H9 (cell line): ENCODE results near the gene L1CAM. TPM values are rescaled to one million over a fixed set of nuclear protein-coding genes. Genes with fewer than 3 reads are reported as not detected.

Experiments
- DNase-seq: peaks from one replicate; pipeline ENCODE4 v3.0.0-alpha.2; 2017
- H2AFZ ChIP-seq: one replicate; pipeline ENCODE4 v1.6.1; 2013; ENCODE audit warnings: mild to moderate bottlenecking, low read length, control low read depth, moderate library complexity
- H2AK5ac ChIP-seq: 2 replicates; pipeline ENCODE4 v1.6.1; 2013; ENCODE audit warnings: low read length, control low read depth, mixed read lengths; ENCODE audit not compliant: insufficient read length
- H2BK120ac ChIP-seq: one replicate; pipeline ENCODE4 v1.6.1; 2013; ENCODE audit warnings: low read depth, mild to moderate bottlenecking, low read length, control low read depth, inconsistent platforms; ENCODE audit not compliant: poor library complexity, severe bottlenecking
- H2BK12ac ChIP-seq: 2 replicates; pipeline ENCODE4 v1.6.1; 2013; ENCODE audit warnings: low read length, control low read depth, mixed read lengths, low read depth; ENCODE audit not compliant: insufficient read length
- H2BK15ac ChIP-seq: 2 replicates; pipeline ENCODE4 v1.6.1; 2013; ENCODE audit warnings: low read depth, low read length, control low read depth
- H2BK20ac ChIP-seq: one replicate; pipeline ENCODE4 v1.6.1; 2013; ENCODE audit warnings: low read depth, mild to moderate bottlenecking, low read length, control low read depth, inconsistent platforms; ENCODE audit not compliant: poor library complexity, severe bottlenecking
- H2BK5ac ChIP-seq: 2 replicates; pipeline ENCODE4 v1.6.1; 2013; ENCODE audit warnings: low read length, control low read depth, mixed read lengths; ENCODE audit not compliant: insufficient read length
- H3K14ac ChIP-seq: 2 replicates; pipeline ENCODE4 v1.6.1; 2013; ENCODE audit warnings: low read length, control low read depth; ENCODE audit not compliant: insufficient read depth
- H3K18ac ChIP-seq: 2 replicates; pipeline ENCODE4 v1.6.1; 2013; ENCODE audit warnings: low read depth, mild to moderate bottlenecking, mixed read lengths, low read length, control low read depth; ENCODE audit not compliant: insufficient read length
- H3K23ac ChIP-seq: 2 replicates; pipeline ENCODE4 v1.6.1; 2013; ENCODE audit warnings: low read length, control low read depth, mixed read lengths, low read depth; ENCODE audit not compliant: insufficient read length
- H3K23me2 ChIP-seq: 2 replicates; pipeline ENCODE4 v1.6.1; 2013; ENCODE audit warnings: low read depth, mild to moderate bottlenecking, mixed read lengths, low read length, control low read depth; ENCODE audit not compliant: insufficient read length, poor library complexity, severe bottlenecking
- H3K27ac ChIP-seq: 2 replicates; pipeline ENCODE4 v1.5.1; 2013; ENCODE audit warnings: low read length, control low read depth, mixed read lengths, low read depth; ENCODE audit not compliant: insufficient read length
- H3K27me3 ChIP-seq: 2 replicates; pipeline ENCODE4 v1.6.1; 2013; ENCODE audit warnings: low read length, control low read depth, inconsistent platforms; ENCODE audit not compliant: insufficient read depth
- H3K4ac ChIP-seq: 2 replicates; pipeline ENCODE4 v1.6.1; 2013; ENCODE audit warnings: low read depth, mild to moderate bottlenecking, control low read depth, inconsistent platforms, low read length, moderate library complexity
- H3K4me1 ChIP-seq: 2 replicates; pipeline ENCODE4 v1.6.1; 2013; ENCODE audit warnings: low read length, control low read depth, inconsistent platforms; ENCODE audit not compliant: insufficient read depth
- H3K4me2 ChIP-seq: 2 replicates; pipeline ENCODE4 v1.6.1; 2013; ENCODE audit warnings: low read length, control low read depth, mixed read lengths; ENCODE audit not compliant: insufficient read length, insufficient read depth
- H3K56ac ChIP-seq: 2 replicates; pipeline ENCODE4 v1.6.1; 2013; ENCODE audit warnings: low read depth, mild to moderate bottlenecking, mixed read lengths, low read length, control low read depth; ENCODE audit not compliant: insufficient read length
- H3K79me1 ChIP-seq: 2 replicates; pipeline ENCODE4 v1.6.1; 2013; ENCODE audit warnings: low read depth, mild to moderate bottlenecking, moderate library complexity, low read length, control low read depth, inconsistent platforms; ENCODE audit not compliant: insufficient read depth, poor library complexity, severe bottlenecking
- H3K79me2 ChIP-seq: 2 replicates; pipeline ENCODE4 v1.6.1; 2013; ENCODE audit warnings: low read length, control low read depth, inconsistent platforms; ENCODE audit not compliant: insufficient read depth
- H3K9ac ChIP-seq: 2 replicates; pipeline ENCODE4 v1.6.1; 2013; ENCODE audit warnings: low read length, control low read depth, mixed read lengths; ENCODE audit not compliant: insufficient read length; ENCODE audit errors: extremely low read depth
- H3K9me3 ChIP-seq: one replicate; pipeline ENCODE4 v1.6.1; 2013; ENCODE audit warnings: low read depth, low read length, inconsistent platforms; ENCODE audit not compliant: control insufficient read depth
- H3T11ph ChIP-seq: one replicate; pipeline ENCODE4 v1.6.1; 2013; ENCODE audit warnings: mild to moderate bottlenecking, low read length, control low read depth, inconsistent platforms
- H4K20me1 ChIP-seq: one replicate; pipeline ENCODE4 v1.6.1; 2013; ENCODE audit not compliant: control insufficient read depth, insufficient read length, insufficient read depth
- H4K5ac ChIP-seq: 2 replicates; pipeline ENCODE4 v1.6.1; 2013; ENCODE audit warnings: low read depth, mild to moderate bottlenecking, mixed read lengths, low read length, control low read depth; ENCODE audit not compliant: insufficient read length
- H4K8ac ChIP-seq: replicated peaks from 2 replicates; pipeline ENCODE4 v1.6.1; 2013; ENCODE audit warnings: low read length, control low read depth, mixed read lengths, low read depth; ENCODE audit not compliant: insufficient read length
- H4K91ac ChIP-seq: 2 replicates; pipeline ENCODE4 v1.6.1; 2013; ENCODE audit warnings: low read depth, mild to moderate bottlenecking, moderate library complexity, mixed read lengths, low read length, control low read depth; ENCODE audit not compliant: insufficient read length
- H3K27ac Mint-ChIP-seq, 3 experiments: 2 replicates in 2 of 3; 3 replicates in 1 of 3; pipeline ENCODE4 v1.8.0; 2020 to 2021; ENCODE audit warnings: mixed read lengths in 3 of 3, mild to moderate bottlenecking in 1 of 3, moderate library complexity in 1 of 3
- H3K27me3 Mint-ChIP-seq: 2 replicates; pipeline ENCODE4 v1.8.0; 2021; ENCODE audit warnings: low read depth, mild to moderate bottlenecking, moderate library complexity, mixed read lengths
- H3K36me3 Mint-ChIP-seq, 3 experiments: 2 replicates in 2 of 3; 3 replicates in 1 of 3; pipeline ENCODE4 v1.8.0; 2020 to 2021; ENCODE audit warnings: low read depth in 3 of 3, mixed read lengths in 3 of 3; ENCODE audit not compliant: insufficient read depth in 1 of 3
- H3K4me1 Mint-ChIP-seq, 2 experiments: 2 replicates each; pipeline ENCODE4 v1.8.0; 2020; ENCODE audit warnings: mixed read lengths in 2 of 2
- H3K4me3 Mint-ChIP-seq, 2 experiments: 2 replicates in 1 of 2; 3 replicates in 1 of 2; pipeline ENCODE4 v1.8.0; 2020 to 2021; ENCODE audit warnings: mild to moderate bottlenecking in 2 of 2, mixed read lengths in 2 of 2, moderate library complexity in 1 of 2
- H3K9me3 Mint-ChIP-seq, 2 experiments: 2 replicates in 1 of 2; 3 replicates in 1 of 2; pipeline ENCODE4 v1.8.0; 2020; ENCODE audit warnings: mild to moderate bottlenecking in 2 of 2, mixed read lengths in 2 of 2, moderate library complexity in 1 of 2
- WGBS: extraction: QIAGEN DNeasy Blood & Tissue Kit; methylation state at CpG from one replicate; pipeline ENCODE4 v1.1.7; 2013; ENCODE audit warnings: missing lambda C conversion rate, low lambda C conversion rate, mixed read lengths; ENCODE audit not compliant: insufficient read length; ENCODE audit errors: extremely low coverage; 5-methylcytosine and 5-hydroxymethylcytosine counted together
- total RNA-seq: library from RNA; stranded (reverse); gene quantifications from 2 replicates; pipeline ENCODE4 v1.2.1, GENCODE V29; 2021
- TF ChIP-seq, protein P1 (sequence below): fragments of 200-600 bp; sonication (generic); conservative IDR thresholded peaks from 3 replicates; pipeline ENCODE4 v1.8.0; 2021; ENCODE audit warnings: antibody characterized with exemption, mild to moderate bottlenecking

The L1CAM gene
- total RNA-seq, 1 experiment from 2014 or later: 22.7 TPM

DNA sequence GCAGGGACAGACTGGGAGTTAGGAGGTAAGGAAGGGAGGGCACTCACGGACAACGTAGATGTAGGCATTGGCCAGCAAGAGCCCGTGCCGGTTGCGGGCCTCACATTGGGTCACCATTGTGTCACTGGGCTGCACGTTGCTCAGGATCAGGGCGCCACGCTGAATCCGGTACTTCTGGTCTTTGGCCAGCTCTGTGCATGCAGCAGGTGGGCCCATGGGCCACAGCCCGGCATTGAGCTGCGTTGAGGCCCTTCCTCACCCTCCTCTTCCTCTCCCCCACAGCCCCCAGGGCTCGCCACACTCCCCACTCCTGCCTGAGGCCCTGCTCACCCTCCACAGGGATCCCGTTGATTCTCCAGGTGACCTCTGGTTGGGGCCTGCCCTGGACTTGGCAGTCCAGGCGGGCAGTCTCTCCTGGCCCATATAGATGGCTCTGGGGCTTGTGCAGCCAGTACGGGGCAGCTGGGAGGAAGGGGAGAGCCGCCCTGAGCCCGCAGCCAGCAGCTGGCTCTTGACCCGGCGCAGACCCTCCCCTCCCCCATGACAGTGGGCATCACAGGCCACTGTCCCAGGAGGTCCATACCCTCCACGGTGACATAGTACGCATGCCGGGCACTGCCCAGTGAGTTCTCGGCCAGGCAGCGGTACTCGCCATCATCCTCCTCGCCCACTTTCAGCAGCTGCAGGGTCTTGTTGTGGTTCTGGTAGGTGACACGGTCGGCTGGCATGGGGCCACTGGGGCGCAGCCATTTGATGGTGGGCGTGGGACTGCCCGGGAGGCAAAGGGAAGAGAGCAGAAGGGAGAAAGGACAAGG, 16.3 kb downstream of the L1CAM start:
- no peak overlapping the region for H3K9ac ChIP-seq
- no peak overlapping the region for H4K5ac ChIP-seq
- peaks cover 13 to 40% (median 21%) of the 10 kb centered on the region in 3 experiments for H3K36me3 Mint-ChIP-seq
- no peak overlapping the region; a peak in 2 of 7 replicates for H3K27ac Mint-ChIP-seq
- H3K4me2 ChIP-seq: no peak overlapping the region
- H3K4me1 ChIP-seq: no peaks in the 10 kb centered on the region
- H3K27me3 Mint-ChIP-seq: no peaks in the 10 kb centered on the region; the same call in none of the 2 replicates
- peaks cover 0 to 21% of the 10 kb centered on the region in 2 experiments; a peak in 2 of 4 replicates for H3K4me1 Mint-ChIP-seq
- H2BK5ac ChIP-seq: no peak overlapping the region
- no peak overlapping the region for H2BK120ac ChIP-seq
- H3K9me3 ChIP-seq: peaks cover 12% of the 10 kb centered on the region
- H3K79me1 ChIP-seq: no peaks in the 10 kb centered on the region
- no peak overlapping the region for H3K4me3 Mint-ChIP-seq
- H2BK15ac ChIP-seq: no peak overlapping the region
- no peak overlapping the region for H2BK12ac ChIP-seq
- no peak overlapping the region for H3T11ph ChIP-seq
- H3K4ac ChIP-seq: no peak overlapping the region
- H3K23me2 ChIP-seq: no peaks in the 10 kb centered on the region
- WGBS: no CpG with 5 or more reads among the region's 31 CpGs
- H2AK5ac ChIP-seq: no peak overlapping the region
- H4K91ac ChIP-seq: no peak overlapping the region
- H3K79me2 ChIP-seq: no peaks in the 10 kb centered on the region
- H3K9me3 Mint-ChIP-seq: peaks cover 65 to 89% of the 10 kb centered on the region in 2 experiments
- no peak overlapping the region for H3K14ac ChIP-seq
- no peak for DNase-seq
- H2AFZ ChIP-seq: no peak overlapping the region
- H3K27me3 ChIP-seq: no peaks in the 10 kb centered on the region
- no peaks in the 10 kb centered on the region for H4K20me1 ChIP-seq
- no peak overlapping the region for H3K56ac ChIP-seq
- H3K23ac ChIP-seq: no peak overlapping the region
- H2BK20ac ChIP-seq: no peak overlapping the region
- no peak overlapping the region for H4K8ac ChIP-seq
- H3K18ac ChIP-seq: no peak overlapping the region
- TF ChIP-seq, protein P1, sequence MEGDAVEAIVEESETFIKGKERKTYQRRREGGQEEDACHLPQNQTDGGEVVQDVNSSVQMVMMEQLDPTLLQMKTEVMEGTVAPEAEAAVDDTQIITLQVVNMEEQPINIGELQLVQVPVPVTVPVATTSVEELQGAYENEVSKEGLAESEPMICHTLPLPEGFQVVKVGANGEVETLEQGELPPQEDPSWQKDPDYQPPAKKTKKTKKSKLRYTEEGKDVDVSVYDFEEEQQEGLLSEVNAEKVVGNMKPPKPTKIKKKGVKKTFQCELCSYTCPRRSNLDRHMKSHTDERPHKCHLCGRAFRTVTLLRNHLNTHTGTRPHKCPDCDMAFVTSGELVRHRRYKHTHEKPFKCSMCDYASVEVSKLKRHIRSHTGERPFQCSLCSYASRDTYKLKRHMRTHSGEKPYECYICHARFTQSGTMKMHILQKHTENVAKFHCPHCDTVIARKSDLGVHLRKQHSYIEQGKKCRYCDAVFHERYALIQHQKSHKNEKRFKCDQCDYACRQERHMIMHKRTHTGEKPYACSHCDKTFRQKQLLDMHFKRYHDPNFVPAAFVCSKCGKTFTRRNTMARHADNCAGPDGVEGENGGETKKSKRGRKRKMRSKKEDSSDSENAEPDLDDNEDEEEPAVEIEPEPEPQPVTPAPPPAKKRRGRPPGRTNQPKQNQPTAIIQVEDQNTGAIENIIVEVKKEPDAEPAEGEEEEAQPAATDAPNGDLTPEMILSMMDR: no peak
- H3K27ac ChIP-seq: no peak overlapping the region
